OCI-LY1 (cell line): Measurements from ENCODE around the gene C12orf76.

Source experiments
- CTCF ChIP-seq: fragments of 200-600 bp; sonication (generic), shearing (Covaris generic); IDR thresholded peaks from 2 replicates; pipeline ENCODE4 v1.5.1; 2017; ENCODE audit warnings: mild to moderate bottlenecking, antibody characterized with exemption, low read length, moderate library complexity, mixed read lengths
- EZH2 ChIP-seq: fragments of 200-600 bp; sonication (generic), shearing (Covaris generic); IDR thresholded peaks from 2 replicates; pipeline ENCODE4 v1.8.0; 2017; ENCODE audit warnings: borderline replicate concordance, mixed run types, mild to moderate bottlenecking, antibody characterized with exemption, low read length, moderate library complexity, mixed read lengths

GRCh38 chr12:110015132-110015531, 33.2 kb downstream of the C12orf76 start:
- TF ChIP-seq CTCF (no peak), EZH2 (no peak)
